HG02938 (cell line): ENCODE measurements around the gene ACKR2.

Experiments
- ATAC-seq: cut with Tn5 transposase; IDR thresholded peaks from one replicate; pipeline ENCODE4 v1.9.1; 2021; ENCODE audit warnings: mild to moderate bottlenecking, moderate library complexity; ENCODE audit not compliant: unreplicated experiment

ACKR2 gene

DNA sequence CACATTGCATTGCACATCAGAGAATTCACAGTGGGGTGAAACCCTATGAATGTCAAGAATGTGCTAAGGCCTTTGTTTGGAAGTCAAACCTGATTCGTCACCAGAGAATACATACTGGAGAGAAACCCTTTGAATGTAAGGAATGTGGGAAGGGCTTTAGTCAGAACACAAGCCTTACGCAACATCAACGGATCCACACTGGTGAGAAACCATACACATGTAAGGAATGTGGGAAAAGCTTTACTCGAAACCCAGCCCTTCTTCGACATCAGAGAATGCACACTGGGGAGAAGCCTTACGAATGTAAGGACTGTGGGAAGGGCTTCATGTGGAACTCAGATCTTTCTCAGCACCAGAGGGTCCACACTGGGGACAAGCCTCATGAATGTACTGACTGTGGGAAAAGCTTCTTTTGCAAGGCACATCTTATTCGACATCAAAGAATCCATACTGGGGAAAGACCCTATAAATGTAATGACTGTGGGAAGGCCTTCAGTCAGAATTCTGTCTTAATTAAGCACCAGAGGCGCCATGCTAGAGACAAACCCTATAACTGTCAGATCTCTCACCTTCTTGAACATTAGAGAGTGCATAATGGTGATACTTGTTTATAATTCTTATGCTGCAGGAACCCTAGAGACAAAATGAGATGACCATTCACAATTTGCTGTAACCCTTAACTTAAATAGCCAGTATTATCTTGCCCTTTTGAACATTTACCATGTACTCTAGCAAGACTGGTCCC, 105.7 kb downstream of the ACKR2 start:
- ATAC-seq: no peak
